Measurements from ENCODE around the gene ITIH4. TPM values are rescaled to one million over a fixed set of nuclear protein-coding genes. Genes with fewer than 3 reads are reported as not detected.

Gene ITIH4
- polyA plus RNA-seq, 1 of the 3 experiments (the other 2 are of a cell fraction) = 2.0 TPM

DNA sequence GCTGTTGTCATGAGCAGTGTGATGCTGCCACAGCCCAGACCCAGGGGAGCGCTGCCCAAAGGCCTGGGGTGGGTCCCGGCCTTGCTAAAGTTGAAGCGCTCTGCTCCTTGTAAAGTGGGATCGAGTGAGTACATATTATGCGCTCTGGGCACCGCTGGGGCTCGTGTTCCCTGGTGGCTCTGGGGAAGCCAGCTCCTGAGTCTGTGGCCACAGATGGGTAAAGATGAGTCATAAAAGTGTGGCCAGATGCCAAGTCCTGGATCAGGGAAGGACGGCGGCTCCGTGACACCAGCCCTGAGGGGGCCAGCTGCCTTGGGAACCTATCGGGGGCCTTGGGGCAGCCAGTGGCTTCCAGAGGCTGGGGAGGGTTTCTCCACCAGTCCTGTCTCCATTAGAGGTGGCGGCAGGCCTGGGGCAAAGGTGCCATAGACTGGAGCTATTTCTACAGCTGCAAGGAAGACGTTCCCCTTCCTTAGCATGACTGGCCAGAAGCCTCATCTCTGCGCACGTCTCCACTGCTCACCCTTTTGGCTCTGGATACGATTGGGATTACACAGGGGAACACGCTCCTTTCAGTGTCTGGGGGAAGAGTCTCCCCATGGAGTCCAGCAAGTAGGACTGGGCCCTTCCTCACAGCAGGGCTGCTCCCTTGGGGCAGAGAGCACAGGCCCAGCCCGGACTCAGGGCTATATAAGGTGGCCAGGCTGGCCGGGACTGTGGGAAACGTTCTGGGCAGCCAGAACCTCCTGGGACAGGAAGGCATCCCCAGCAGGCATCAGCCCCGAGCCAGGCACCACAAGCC is 1.2 kb upstream of the ITIH4 start:
- H3K9ac ChIP-seq = no peak overlapping the region
- H4K20me1 ChIP-seq (ENCODE audit: insufficient read depth) = 0 out of 2 replicates have a peak, but pooled peaks cover 6% of the 10 kb centered on the region
- no peaks in the 10 kb centered on the region for H3F3A ChIP-seq (replicated peaks; ENCODE audit: insufficient read depth)
- peaks cover 4 to 21% of the 10 kb centered on the region in 2 experiments; a peak in 1 of 4 replicates for H3K4me1 ChIP-seq (ENCODE audit: control insufficient read depth in 1 of 2, insufficient read depth in 2 of 2, low read depth in 1 of 2, low read length in 1 of 2)
- H3K9me3 ChIP-seq = no peaks in the 10 kb centered on the region
- no peaks in the 10 kb centered on the region for H3K9me2 ChIP-seq
- peak overlapping the region in 1 of 2 experiments; percentile 16; a peak in 2 of 4 replicates for H3K27ac ChIP-seq (ENCODE audit: low read depth in 2 of 2, low read length in 1 of 2)
- no peaks in the 10 kb centered on the region for H3K36me3 ChIP-seq (replicated peaks in 1 of 2; ENCODE audit: control insufficient read depth in 1 of 2, insufficient read depth in 2 of 2, low read length in 1 of 2)
- ChIA-PET POLR2A (interaction anchor here (0.9 kb wide), 1 partner anchor 61 kb away, joined by 5 read pairs; the partner anchor contains the start of gene NEK4), CTCF (interaction anchor here (0.7 to 2.0 kb wide), 4 partner anchors 11 to 238 kb away, joined by 3 to 5 read pairs (median 3); no protein-coding TSS in a partner anchor)
- H2AFZ ChIP-seq (ENCODE audit: low read depth) = no peak overlapping the region
- DNase-seq = peak; percentile 79
- TF ChIP-seq POLR2AphosphoS5 (IDR thresholded peaks at IDR 0.05; ENCODE audit: low read depth, low read length) (0 out of 2 replicates have a peak, but pooled peaks have one; percentile 14), TCF12 (IDR thresholded peaks at IDR 0.05) (peak; percentile 40; the same call in 1 of the 2 replicates), JUND (IDR thresholded peaks at IDR 0.05) (peak; percentile 42; the same call in 1 of the 2 replicates), FOSL2 (IDR thresholded peaks at IDR 0.05; ENCODE audit: borderline replicate concordance, low read depth) (peak; percentile 79; the same call in 1 of the 2 replicates), NFIC (IDR thresholded peaks at IDR 0.05; ENCODE audit: borderline replicate concordance) (peak; percentile 87), SMC3 (IDR thresholded peaks at IDR 0.05; ENCODE audit: low read depth, low read length) (no peak), SIN3A (IDR thresholded peaks at IDR 0.05; ENCODE audit: borderline replicate concordance, low read depth, low read length) (peak; percentile 32; the same call in 1 of the 2 replicates), MAX (IDR thresholded peaks at IDR 0.05; ENCODE audit: low read depth) (no peak)
- H3K4me2 ChIP-seq = peak overlapping the region; percentile 29; the same call in 1 of the 2 replicates
- 36% methylated on average over 19 of the region's 21 CpGs for WGBS (ENCODE audit: low lambda C conversion rate)
- no peak overlapping the region for H3K4me3 ChIP-seq (ENCODE audit: low read depth in 2 of 2, low read length in 1 of 2)
- no peaks in the 10 kb centered on the region for H3K27me3 ChIP-seq (ENCODE audit: insufficient read depth)
- no peaks in the 10 kb centered on the region for H3K79me2 ChIP-seq (ENCODE audit: insufficient read depth)

DNA sequence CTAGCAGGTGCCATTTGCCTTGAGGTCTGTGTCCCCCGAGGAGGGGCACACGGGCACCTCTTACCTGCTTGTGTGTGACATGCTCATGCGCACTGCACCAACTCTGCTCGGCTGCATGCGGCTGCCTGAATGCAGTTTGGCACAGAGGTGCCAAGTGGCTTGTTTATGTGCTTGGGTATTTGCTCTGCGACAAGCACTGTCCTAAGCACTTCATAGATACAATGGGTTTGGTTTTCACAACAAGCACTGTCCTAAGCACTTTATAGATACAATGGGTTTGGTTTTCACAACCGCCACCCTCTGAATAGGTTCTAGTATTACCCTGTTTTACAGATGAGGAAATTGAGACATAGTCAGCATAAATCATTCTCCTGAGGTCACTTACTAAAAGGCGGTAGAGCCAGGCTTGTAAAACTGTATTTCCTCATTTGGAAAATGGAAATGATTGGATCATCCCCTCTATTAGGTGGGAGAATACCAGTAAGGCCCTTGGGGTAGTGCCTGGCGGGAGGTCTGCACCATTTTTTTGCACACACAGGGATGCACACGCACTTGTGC is 487 bp downstream of the ITIH4 start:
- Histone ChIP-seq H3K4me2 (no peak overlapping the region), H3K36me3 (replicated peaks in 1 of 2; ENCODE audit: control insufficient read depth in 1 of 2, insufficient read depth in 2 of 2, low read length in 1 of 2) (no peaks in the 10 kb centered on the region), H3F3A (replicated peaks; ENCODE audit: insufficient read depth) (no peaks in the 10 kb centered on the region), H3K4me1 (ENCODE audit: control insufficient read depth in 1 of 2, insufficient read depth in 2 of 2, low read depth in 1 of 2, low read length in 1 of 2) (peaks cover 4 to 21% of the 10 kb centered on the region in 2 experiments; a peak in 1 of 4 replicates), H3K4me3 (ENCODE audit: low read depth in 2 of 2, low read length in 1 of 2) (no peak overlapping the region), H2AFZ (ENCODE audit: low read depth) (no peak overlapping the region), H3K27ac (ENCODE audit: low read depth in 2 of 2, low read length in 1 of 2) (no peak overlapping the region), H3K9me2 (no peaks in the 10 kb centered on the region), H3K9ac (no peak overlapping the region), H3K27me3 (ENCODE audit: insufficient read depth) (no peaks in the 10 kb centered on the region), H4K20me1 (ENCODE audit: insufficient read depth) (0 out of 2 replicates have a peak, but pooled peaks cover 6% of the 10 kb centered on the region), H3K79me2 (ENCODE audit: insufficient read depth) (no peaks in the 10 kb centered on the region), H3K9me3 (no peaks in the 10 kb centered on the region)
- WGBS (ENCODE audit: low lambda C conversion rate) = 88% methylated on average over 9 of the region's 10 CpGs
- ChIA-PET POLR2A (no interaction called here), CTCF (interaction anchor here (1.0 to 2.0 kb wide), 2 partner anchors 16 to 241 kb away, joined by 3 to 5 read pairs; no protein-coding TSS in a partner anchor)
- TF ChIP-seq USF1 (IDR thresholded peaks at IDR 0.05; ENCODE audit: borderline replicate concordance, low read depth) = no peak
- no peak for TF ChIP-seq NRF1 (IDR thresholded peaks at IDR 0.05; ENCODE audit: low read depth, low read length)
- TF ChIP-seq, protein P1, sequence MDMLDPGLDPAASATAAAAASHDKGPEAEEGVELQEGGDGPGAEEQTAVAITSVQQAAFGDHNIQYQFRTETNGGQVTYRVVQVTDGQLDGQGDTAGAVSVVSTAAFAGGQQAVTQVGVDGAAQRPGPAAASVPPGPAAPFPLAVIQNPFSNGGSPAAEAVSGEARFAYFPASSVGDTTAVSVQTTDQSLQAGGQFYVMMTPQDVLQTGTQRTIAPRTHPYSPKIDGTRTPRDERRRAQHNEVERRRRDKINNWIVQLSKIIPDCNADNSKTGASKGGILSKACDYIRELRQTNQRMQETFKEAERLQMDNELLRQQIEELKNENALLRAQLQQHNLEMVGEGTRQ (IDR thresholded peaks at IDR 0.05; ENCODE audit: borderline replicate concordance, low read depth, low read length) = no peak
- TF ChIP-seq IRF3 (IDR thresholded peaks at IDR 0.05; ENCODE audit: low read depth, low read length) = no peak
- TF ChIP-seq ELF1 (IDR thresholded peaks at IDR 0.05) = no peak
- no peak for TF ChIP-seq EZH2phosphoT487 (IDR thresholded peaks at IDR 0.05; ENCODE audit: borderline replicate concordance, low read depth)
- TF ChIP-seq MXI1 (IDR thresholded peaks at IDR 0.05; ENCODE audit: low read depth, low read length) = no peak
- TF ChIP-seq TAF1 (IDR thresholded peaks at IDR 0.05; ENCODE audit: borderline replicate concordance, low read depth, low read length) = no peak
- TF ChIP-seq GATA2 (CRISPR knock-in tag; IDR thresholded peaks at IDR 0.05) = no peak
- TF ChIP-seq MEF2A (IDR thresholded peaks at IDR 0.05; ENCODE audit: borderline replicate concordance, low read depth) = no peak
- no peak for TF ChIP-seq RXRA (IDR thresholded peaks at IDR 0.05; ENCODE audit: borderline replicate concordance, low read depth)
- no peak for TF ChIP-seq POLR2AphosphoS5 (IDR thresholded peaks at IDR 0.05; ENCODE audit: low read depth, low read length)
- no peak for TF ChIP-seq FOSL2 (IDR thresholded peaks at IDR 0.05; ENCODE audit: borderline replicate concordance, low read depth)
- TF ChIP-seq RCOR1 (IDR thresholded peaks at IDR 0.05; ENCODE audit: low read length) = no peak
- TF ChIP-seq RAD21 (IDR thresholded peaks at IDR 0.05; ENCODE audit: low read length) = no peak
- no peak for TF ChIP-seq RFX5 (IDR thresholded peaks at IDR 0.05; ENCODE audit: low read length)
- no peak for TF ChIP-seq TEAD4 (IDR thresholded peaks at IDR 0.05; ENCODE audit: borderline replicate concordance, insufficient read depth)
- DNase-seq = no peak

All from SK-N-SH (cell line).